Measurements from ENCODE around the gene IQCE.

The IQCE gene

DNA sequence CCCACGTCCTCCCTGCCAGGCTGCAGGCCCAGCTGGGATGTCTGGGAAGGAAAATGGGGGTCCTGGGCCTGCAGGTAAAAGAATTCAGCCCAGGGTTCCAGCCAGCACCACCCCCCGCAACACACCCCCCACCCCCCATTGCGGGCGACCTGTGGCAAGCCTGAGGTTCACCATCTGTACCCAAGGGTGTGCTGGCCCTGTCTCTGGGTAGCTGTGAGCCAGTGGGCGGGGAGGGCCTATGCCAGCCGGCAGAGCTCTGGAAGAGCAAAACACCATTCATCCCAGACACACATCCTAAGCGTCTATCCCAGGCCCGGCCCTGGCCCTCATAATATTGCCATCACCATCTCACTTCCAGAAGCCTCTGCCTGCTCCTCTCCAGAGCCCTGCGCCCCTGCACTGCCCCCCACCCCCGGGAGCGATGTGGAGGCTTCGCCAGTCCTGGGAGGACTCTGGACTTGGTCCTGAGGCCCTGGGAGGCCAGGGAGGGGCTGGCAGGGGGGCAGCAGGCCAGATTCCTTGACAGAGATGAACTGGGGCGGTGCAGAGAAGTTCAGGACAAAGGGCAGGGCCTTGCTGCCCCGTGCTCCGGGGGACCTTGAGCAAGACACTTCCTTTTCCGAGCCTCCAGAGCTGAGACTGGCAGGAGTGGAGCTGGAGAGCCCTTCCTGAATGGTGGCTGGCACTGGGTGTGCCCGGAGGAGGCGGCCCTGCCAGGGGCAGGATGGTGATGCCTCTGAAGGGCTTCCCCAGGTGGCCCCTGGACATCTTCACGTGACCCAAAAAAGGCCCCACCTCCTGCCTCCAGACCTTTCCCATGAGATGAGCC is 64.3 kb downstream of the IQCE start:
- TF ChIP-seq, protein P1, sequence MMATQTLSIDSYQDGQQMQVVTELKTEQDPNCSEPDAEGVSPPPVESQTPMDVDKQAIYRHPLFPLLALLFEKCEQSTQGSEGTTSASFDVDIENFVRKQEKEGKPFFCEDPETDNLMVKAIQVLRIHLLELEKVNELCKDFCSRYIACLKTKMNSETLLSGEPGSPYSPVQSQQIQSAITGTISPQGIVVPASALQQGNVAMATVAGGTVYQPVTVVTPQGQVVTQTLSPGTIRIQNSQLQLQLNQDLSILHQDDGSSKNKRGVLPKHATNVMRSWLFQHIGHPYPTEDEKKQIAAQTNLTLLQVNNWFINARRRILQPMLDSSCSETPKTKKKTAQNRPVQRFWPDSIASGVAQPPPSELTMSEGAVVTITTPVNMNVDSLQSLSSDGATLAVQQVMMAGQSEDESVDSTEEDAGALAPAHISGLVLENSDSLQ (IDR thresholded peaks at IDR 0.05), result no peak
- ChIA-PET CTCF (no interaction called here), POLR2A (interaction anchor here (0.9 to 1.3 kb wide), 2 partner anchors 9 to 10 kb away, joined by 4 to 5 read pairs; partner anchors contain the start of gene TTYH3)
- DNase-seq (ENCODE audit: extremely low spot score), result no peak

DNA sequence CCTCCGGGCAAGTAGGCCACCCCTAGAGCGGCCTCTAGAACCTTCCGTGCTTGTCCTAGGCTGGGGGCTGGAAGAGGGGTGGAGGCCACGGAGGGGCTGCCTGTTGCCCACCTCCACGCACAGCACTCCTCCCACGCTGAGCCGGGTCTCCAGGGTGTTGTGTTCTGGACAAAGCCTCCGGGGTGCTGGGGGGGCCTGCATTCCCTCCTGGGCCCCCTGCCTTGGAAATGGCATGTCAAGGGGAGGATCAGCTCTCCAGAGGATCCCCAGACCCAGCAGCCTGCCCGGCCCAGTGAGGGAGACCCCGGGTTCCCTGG is 64.9 kb downstream of the IQCE start:
- ChIA-PET POLR2A (no interaction called here), CTCF (no interaction called here)
- TF ChIP-seq CTBP1 (IDR thresholded peaks at IDR 0.05; ENCODE audit: borderline replicate concordance) (no peak), HDGF (IDR thresholded peaks at IDR 0.05; ENCODE audit: borderline replicate concordance) (no peak), BHLHE40 (IDR thresholded peaks at IDR 0.05; ENCODE audit: borderline replicate concordance) (no peak), ZNF384 (IDR thresholded peaks at IDR 0.05) (no peak)
- TF ChIP-seq, protein P1 (IDR thresholded peaks at IDR 0.05), result no peak
- DNase-seq (ENCODE audit: extremely low spot score), result no peak

DNA sequence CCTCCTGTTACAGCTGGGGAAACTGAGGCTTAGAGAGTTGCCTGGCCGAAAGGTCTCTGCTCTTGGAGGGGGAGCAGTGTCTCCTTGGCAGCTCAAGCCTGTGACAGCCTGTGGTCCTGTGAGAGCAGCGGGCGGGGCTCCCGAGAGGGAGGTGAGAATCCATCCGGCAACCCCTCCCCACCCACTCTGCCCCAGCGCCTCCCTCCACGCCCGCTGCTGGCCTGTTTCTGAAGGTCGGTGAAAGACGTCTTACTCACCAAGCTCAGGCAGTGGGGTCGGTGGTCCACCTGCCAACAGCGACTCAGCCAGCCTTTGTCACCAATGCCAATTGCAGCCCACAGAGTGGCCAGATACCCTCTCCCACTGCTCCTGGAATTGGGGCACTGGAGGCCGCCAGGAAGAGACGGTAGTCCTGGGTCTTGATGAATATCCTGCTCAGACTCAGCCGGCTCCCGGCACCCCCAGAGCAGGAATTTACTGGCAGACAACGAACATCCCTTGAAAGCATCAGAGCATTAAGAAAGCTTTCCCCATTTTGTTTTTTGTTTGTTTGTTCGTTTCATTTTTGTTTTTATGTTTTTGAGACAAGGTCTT is 65.6 kb downstream of the IQCE start:
- no peak for TF ChIP-seq FOXM1 (IDR thresholded peaks at IDR 0.05; ENCODE audit: borderline replicate concordance)
- no peak for TF ChIP-seq TARDBP (IDR thresholded peaks at IDR 0.05)
- no peak for TF ChIP-seq NFRKB (IDR thresholded peaks at IDR 0.05)
- TF ChIP-seq ELF4 (IDR thresholded peaks at IDR 0.05), result no peak
- CTCF ChIA-PET, result no interaction called here
- DNase-seq (ENCODE audit: extremely low spot score), result no peak
- POLR2A ChIA-PET, result no interaction called here

DNA sequence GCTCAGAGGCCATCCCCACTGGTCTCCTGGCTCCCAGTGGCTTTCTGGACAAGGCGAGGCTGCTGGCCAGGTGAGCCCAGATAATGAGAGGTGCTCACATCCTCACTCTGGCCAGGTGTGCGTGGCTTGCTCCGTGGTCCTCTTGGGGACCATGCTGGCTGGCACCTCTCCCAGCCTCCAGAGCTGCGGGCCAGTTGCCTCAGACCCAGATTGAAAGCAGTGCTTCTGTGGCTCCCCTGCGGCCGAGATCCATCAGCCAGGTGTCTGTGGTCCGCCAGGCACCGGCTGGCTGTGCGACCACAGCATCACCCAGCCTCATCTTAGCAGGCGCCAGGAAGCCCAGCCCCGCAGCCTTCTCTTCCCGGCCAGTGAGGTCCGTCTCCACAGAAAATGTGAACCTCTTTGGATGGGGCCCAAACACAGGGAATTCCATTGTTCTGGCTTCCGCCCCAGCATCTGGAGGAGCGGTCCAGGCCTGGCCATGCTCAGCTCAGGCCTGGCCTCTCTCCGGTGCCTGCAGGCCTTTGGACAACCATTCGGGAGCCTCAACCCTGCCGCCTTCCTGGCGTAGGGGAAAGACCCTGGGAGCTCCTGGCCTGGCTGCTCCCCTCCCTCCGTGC is 67.8 kb downstream of the IQCE start:
- POLR2A ChIA-PET, result no interaction called here
- DNase-seq (ENCODE audit: extremely low spot score), result no peak
- CTCF ChIA-PET, result interaction anchor here (0.6 kb wide), 1 partner anchor 1345 kb away, joined by 3 read pairs; no protein-coding TSS in a partner anchor
- TF ChIP-seq FOXA1 (IDR thresholded peaks at IDR 0.05) (no peak), ARNT (IDR thresholded peaks at IDR 0.05) (no peak), SUZ12 (IDR thresholded peaks at IDR 0.05) (no peak), NFRKB (IDR thresholded peaks at IDR 0.05) (no peak), BHLHE40 (IDR thresholded peaks at IDR 0.05; ENCODE audit: borderline replicate concordance) (no peak), HDGF (IDR thresholded peaks at IDR 0.05; ENCODE audit: borderline replicate concordance) (no peak), TARDBP (IDR thresholded peaks at IDR 0.05) (no peak)

DNA sequence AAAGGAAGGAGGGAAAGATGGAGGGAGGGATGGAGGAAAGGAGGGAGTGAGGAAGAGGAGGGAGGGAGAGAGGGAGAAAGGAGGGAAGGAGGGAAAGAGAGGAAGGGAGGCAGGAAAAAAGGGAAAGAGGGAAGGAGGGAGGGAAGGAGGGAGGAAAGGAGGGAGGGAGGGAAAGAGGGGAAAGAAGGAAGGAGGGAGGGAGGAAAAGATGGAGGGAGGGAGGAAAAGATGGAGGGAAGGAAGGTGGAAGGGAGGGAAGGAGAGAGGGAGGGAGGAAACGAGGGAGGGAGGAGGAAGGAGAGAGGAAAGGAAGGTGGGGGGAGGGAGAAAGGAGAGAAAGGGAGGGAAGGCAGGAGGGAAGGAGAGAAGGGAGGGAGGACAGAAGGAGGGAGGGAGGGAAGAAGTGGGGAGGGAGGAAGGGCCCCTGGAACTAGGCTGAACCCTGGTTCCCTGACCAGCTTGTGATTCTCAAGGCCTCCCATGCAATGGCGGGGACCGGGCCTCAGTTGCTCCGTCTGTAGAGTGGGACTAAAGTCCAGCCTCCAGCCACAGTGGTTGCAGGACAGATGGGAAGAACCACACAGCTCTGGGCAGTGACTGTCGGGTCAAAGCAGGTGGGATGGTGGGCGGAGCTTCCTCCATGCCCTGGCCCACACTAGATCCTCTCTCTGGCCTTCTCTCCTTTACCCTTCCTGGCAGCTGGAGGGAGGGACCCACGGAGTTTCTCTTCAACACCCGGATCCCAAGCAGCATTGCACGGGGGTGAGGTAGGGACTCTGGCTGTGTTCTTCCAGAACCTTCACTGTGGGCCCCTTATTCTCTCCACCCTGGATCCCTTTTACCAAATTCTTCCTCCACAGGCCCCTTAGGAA is 68.7 kb downstream of the IQCE start:
- DNase-seq (ENCODE audit: extremely low spot score), result no peak
- ChIA-PET CTCF (no interaction called here), POLR2A (no interaction called here)
- TF ChIP-seq LEF1 (IDR thresholded peaks at IDR 0.05; ENCODE audit: borderline replicate concordance) (no peak), FOXK2 (IDR thresholded peaks at IDR 0.05) (no peak), L3MBTL2 (conservative IDR thresholded peaks at IDR 0.05) (no peak), ARNT (IDR thresholded peaks at IDR 0.05) (no peak), SP1 (IDR thresholded peaks at IDR 0.05) (no peak)

DNA sequence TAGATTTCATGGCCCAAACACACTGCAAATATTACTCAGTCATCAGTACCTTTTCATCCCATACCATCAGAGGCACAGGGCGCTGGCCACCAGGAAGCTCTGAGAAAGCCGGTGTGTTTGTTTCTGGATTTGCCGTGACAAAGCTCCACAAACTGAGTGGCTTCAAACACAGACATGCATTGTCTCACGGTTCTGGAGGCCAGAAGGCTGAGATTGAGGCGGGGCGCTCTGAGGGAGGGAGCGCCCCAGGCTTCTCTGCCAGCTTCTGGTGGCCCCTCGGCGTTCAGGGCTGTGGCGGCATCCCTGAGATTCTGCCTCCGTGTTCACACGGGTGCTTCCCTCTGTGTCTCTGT is 69.3 kb downstream of the IQCE start:
- POLR2A ChIA-PET, result no interaction called here

More for the DNA sequence above, 69.3 kb downstream of the IQCE start:
- no peak for DNase-seq (ENCODE audit: extremely low spot score)
- CTCF ChIA-PET, result interaction anchor here (1.1 kb wide), 1 partner anchor 15 kb away, joined by 3 read pairs; no protein-coding TSS in a partner anchor
- TF ChIP-seq LEF1 (IDR thresholded peaks at IDR 0.05; ENCODE audit: borderline replicate concordance) (no peak), FOXK2 (IDR thresholded peaks at IDR 0.05) (no peak), NFRKB (IDR thresholded peaks at IDR 0.05) (no peak), ARNT (IDR thresholded peaks at IDR 0.05) (no peak), SP1 (IDR thresholded peaks at IDR 0.05) (no peak), ELF4 (IDR thresholded peaks at IDR 0.05) (no peak), TARDBP (IDR thresholded peaks at IDR 0.05) (no peak), FOXM1 (IDR thresholded peaks at IDR 0.05; ENCODE audit: borderline replicate concordance) (no peak), FOXA1 (IDR thresholded peaks at IDR 0.05) (no peak), HDGF (IDR thresholded peaks at IDR 0.05; ENCODE audit: borderline replicate concordance) (no peak)
- TF ChIP-seq, protein P1 (IDR thresholded peaks at IDR 0.05), result no peak
